Ishikawa (cell line): Measurements from ENCODE around the gene ST3GAL5.

Experiments
- CEBPB ChIP-seq: IDR thresholded peaks from 2 replicates; pipeline ENCODE4 v1.6.1; 2012
- CREB1 ChIP-seq: IDR thresholded peaks from 2 replicates; pipeline ENCODE4 v1.6.1; 2012; ENCODE audit warnings: low read depth
- EGR1 ChIP-seq: IDR thresholded peaks from 2 replicates; pipeline ENCODE4 v1.6.1; 2012
- EP300 ChIP-seq: IDR thresholded peaks from 2 replicates; pipeline ENCODE4 v1.6.1; 2012; ENCODE audit warnings: borderline replicate concordance
- RAD21 ChIP-seq: IDR thresholded peaks from 2 replicates; pipeline ENCODE4 v1.6.1; 2012; ENCODE audit warnings: low read depth
- TAF1 ChIP-seq: IDR thresholded peaks from 2 replicates; pipeline ENCODE4 v1.6.1; 2012; ENCODE audit warnings: low read depth, mild to moderate bottlenecking
- TCF12 ChIP-seq: IDR thresholded peaks from 2 replicates; pipeline ENCODE4 v1.6.1; 2012; ENCODE audit warnings: low read depth
- TEAD4 ChIP-seq: IDR thresholded peaks from 2 replicates; pipeline ENCODE4 v1.6.1; 2012
- YY1 ChIP-seq: IDR thresholded peaks from 2 replicates; pipeline ENCODE4 v1.6.1; 2012; ENCODE audit warnings: low read depth
- ZBTB7A ChIP-seq: IDR thresholded peaks from 2 replicates; pipeline ENCODE4 v1.6.1; 2012; ENCODE audit warnings: low read depth
- TF ChIP-seq, protein P1 (sequence below): IDR thresholded peaks from 2 replicates; pipeline ENCODE4 v1.6.1; 2012; ENCODE audit warnings: low read depth, mild to moderate bottlenecking
- TF ChIP-seq, protein P2 (sequence below): IDR thresholded peaks from 2 replicates; pipeline ENCODE4 v1.6.1; 2012

DNA sequence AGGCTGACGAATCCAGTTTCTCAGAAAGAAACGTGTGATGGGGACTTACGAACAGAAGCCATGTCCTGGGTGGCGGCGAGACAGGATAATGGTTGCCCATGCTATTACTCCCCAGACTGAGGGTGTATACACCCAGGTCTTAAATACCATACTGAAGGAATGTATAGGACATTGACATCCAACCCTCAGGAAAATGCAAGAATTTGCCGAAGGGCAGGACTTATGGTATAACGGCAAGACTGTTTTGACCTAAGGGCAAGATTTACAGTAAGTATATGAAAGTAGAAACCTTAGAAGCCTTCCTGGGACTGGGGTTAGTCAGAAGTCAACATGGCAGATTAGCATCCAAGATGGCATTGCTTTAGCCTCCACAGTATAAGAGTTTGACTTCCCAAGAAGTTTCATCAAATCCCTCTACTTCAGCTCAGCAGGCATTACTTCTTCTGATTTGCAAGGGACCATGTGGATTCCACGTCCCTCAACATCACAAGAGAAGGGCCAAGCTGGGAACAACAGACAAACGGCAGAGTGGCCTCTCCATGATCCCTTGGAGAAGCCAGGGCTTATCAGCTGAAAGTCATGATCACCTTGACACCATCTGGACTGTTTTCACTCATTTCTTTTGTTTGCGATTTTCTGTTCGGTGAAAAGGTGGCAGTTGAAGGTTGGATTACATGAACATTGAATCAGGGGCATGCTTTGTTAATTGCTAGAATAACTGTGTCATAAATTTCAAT lies 21.1 kb downstream of the ST3GAL5 start:
- TF ChIP-seq ZBTB7A (no peak), EP300 (no peak), CEBPB (no peak), EGR1 (no peak), TAF1 (no peak), RAD21 (no peak), TCF12 (no peak), CREB1 (no peak), YY1 (no peak), TEAD4 (no peak)
- TF ChIP-seq, protein P1, sequence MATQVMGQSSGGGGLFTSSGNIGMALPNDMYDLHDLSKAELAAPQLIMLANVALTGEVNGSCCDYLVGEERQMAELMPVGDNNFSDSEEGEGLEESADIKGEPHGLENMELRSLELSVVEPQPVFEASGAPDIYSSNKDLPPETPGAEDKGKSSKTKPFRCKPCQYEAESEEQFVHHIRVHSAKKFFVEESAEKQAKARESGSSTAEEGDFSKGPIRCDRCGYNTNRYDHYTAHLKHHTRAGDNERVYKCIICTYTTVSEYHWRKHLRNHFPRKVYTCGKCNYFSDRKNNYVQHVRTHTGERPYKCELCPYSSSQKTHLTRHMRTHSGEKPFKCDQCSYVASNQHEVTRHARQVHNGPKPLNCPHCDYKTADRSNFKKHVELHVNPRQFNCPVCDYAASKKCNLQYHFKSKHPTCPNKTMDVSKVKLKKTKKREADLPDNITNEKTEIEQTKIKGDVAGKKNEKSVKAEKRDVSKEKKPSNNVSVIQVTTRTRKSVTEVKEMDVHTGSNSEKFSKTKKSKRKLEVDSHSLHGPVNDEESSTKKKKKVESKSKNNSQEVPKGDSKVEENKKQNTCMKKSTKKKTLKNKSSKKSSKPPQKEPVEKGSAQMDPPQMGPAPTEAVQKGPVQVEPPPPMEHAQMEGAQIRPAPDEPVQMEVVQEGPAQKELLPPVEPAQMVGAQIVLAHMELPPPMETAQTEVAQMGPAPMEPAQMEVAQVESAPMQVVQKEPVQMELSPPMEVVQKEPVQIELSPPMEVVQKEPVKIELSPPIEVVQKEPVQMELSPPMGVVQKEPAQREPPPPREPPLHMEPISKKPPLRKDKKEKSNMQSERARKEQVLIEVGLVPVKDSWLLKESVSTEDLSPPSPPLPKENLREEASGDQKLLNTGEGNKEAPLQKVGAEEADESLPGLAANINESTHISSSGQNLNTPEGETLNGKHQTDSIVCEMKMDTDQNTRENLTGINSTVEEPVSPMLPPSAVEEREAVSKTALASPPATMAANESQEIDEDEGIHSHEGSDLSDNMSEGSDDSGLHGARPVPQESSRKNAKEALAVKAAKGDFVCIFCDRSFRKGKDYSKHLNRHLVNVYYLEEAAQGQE = no peak
- TF ChIP-seq, protein P2, sequence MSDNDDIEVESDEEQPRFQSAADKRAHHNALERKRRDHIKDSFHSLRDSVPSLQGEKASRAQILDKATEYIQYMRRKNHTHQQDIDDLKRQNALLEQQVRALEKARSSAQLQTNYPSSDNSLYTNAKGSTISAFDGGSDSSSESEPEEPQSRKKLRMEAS = no peak
